Upper lobe of left lung (tissue), 4 donors: ENCODE results near the gene ABCA13.

Experiments used
- CTCF ChIP-seq, 6 experiments: fragments of 450-650 bp in 4 of 6; fragments of 200-600 bp in 2 of 6; sonication (generic) in 2 of 6; IDR thresholded peaks; one replicate each; pipeline ENCODE4 v1.5.1; 2016 to 2019; ENCODE audit warnings: antibody characterized with exemption in 6 of 6
- EP300 ChIP-seq, 4 donors: sonication (generic); formaldehyde crosslinking; IDR thresholded peaks; one replicate each; pipeline ENCODE4 v1.5.1; 2017; ENCODE audit warnings: antibody characterized with exemption in 4 of 4, control low read depth in 2 of 4
- POLR2A ChIP-seq, 4 donors: fragments of 450-650 bp; IDR thresholded peaks; one replicate each; pipeline ENCODE4 v1.5.1; 2016 to 2017; ENCODE audit warnings: antibody characterized with exemption in 4 of 4, mild to moderate bottlenecking in 2 of 4

GRCh38 chr7:48213226-48213625 is 42.0 kb downstream of the ABCA13 start:
- TF ChIP-seq POLR2A (IDR thresholded peaks at IDR 0.05) (no peak), CTCF (IDR thresholded peaks at IDR 0.05) (no peak), EP300 (IDR thresholded peaks at IDR 0.05) (no peak)
